ENCODE results near the gene ERCC4. TPM values are rescaled to one million over a fixed set of nuclear protein-coding genes. Genes with fewer than 3 reads are reported as not detected.
A peak's percentile ranks its signal among the peaks of the same experiment; 100 is the strongest.

Gene ERCC4
- total RNA-seq, 2 donors from 2014 or later, result 6.3 to 6.6 TPM

DNA sequence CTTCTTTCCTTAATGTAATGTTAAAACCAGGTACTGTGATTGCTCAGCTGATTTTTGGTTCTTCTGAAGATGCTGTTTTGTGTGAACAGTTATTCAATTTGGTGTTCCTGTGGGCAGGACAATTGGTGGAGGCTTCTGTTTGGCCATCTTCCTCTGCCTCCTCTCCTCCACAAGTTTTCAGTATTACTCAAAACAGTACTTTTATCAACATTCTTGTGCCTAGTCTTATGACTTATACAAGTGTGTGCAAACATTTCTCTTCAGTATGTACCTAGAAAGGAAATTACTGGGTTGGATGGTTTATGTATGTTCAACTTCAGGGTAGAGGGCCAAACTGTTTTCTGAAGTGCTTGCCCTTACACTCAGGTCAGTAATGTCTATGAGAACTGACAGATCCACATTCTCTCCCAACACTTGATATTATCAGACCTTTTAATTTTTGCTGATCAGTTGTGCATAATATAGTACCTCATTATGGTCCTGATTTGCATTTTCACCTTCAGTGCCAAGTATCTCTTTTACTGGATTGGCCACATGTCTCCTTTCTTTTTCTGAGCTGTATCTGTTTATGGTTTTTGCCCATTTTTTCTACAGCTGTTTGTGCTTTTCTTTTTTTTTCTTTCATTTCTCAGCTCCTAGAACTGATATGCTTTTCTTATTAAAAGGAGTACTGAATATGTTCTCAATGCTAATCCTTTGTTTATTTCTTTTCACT lies 50.9 kb downstream of the ERCC4 start:
- no peak for ATAC-seq

DNA sequence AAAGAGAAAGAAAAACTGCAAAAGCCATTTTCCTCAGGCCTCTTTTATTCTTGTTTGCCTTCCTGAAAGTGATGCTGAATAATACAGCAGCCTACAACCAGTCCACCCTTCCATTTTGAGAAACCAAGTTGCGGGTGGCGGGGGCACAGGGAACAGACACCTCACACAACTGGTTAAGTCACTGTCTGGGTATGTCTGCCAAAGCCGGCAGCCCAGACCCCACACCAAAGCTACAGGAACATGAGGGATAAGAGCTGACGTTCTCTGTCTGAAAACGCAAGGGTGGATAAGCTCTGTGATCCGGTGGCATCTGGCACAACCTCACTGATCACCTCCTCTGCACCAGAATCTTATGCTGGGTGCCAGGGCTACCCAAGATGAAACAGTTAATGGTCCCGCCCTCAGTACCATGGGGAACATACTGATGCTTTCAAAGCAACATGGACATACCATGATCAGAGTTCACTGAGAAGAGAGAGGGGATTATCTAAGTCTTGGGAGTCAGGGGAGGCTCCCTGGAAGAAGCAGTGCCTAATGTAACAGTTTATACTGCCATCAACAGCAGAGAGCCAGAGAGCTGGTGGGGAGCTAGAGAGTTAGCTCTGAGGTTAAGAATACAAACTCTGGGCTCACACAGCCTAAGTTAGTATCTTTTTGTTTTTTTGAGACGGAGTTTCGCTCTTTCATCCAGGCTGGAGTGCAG lies 53.5 kb downstream of the ERCC4 start:
- DNase-seq (no peak), ATAC-seq (no peak)

More for the DNA sequence above, 50.9 kb downstream of the ERCC4 start:
- DNase-seq, result no peak
- intact Hi-C loops (cut with DNase I, micrococcal nuclease), result no loop called here

DNA sequence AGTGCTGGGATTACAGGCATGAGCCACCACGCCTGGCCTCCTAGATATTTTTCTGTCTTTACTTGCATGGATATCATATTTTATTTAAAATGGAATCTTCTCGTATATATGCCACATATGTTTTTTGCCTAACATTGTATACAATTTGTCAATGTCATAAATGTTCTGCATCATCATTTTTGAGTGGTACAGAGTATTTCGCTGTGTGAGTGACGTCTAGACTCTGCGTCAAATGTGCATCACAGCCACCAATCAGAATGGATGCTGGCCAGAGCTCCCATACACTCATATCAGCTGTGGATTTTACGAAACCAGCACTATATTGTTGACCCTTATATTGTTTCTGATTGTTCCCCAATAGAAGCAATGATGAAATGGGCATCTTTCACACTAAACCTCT lies 57.2 kb downstream of the ERCC4 start:
- intact Hi-C loops (cut with DNase I, micrococcal nuclease), result no loop called here
- no peak for DNase-seq
- no peak for ATAC-seq

More for the DNA sequence above, 53.5 kb downstream of the ERCC4 start:
- intact Hi-C loops (cut with DNase I, micrococcal nuclease), result no loop called here

DNA sequence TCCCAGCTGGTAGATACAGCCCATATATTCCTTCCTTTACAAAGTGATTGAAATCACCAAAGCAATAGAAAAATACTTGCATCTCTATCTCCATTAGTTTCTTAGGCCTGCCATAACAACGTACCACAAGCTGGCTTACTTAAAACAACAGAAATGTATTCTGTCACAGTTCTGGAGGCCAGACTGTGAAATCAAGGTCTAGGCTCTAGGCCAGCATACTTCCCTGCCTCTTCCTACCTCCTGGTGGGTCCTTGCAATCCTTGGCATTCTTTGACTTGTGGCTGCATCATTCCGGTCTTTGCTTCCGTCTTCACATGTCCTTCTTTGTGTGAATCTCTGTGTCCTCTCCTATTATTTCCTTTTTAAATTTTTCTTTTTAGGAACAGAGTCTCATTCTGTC lies 62.5 kb downstream of the ERCC4 start:
- DNase-seq (no peak), ATAC-seq (no peak)
- intact Hi-C loops (cut with DNase I, micrococcal nuclease), result no loop called here

DNA sequence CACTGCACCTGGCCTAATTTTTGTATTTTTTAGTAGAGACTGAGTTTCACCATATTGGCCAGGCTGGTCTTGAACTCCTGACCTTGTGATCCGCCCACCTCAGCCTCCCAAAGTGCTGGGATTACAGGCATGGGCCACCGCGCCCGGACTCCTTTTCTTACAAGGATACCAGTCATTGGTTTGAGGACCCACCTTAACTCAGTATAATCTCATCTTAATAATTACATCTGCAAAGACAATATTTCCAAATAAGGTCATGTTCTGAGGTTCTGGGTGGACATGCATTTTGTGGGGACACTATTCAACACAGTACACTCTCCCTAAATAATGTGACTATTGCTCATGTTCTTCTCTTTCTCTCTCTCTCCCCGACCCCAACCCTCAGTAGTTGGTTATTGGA lies 63.7 kb downstream of the ERCC4 start:
- no peak for ATAC-seq
- DNase-seq, result no peak
- intact Hi-C loops (cut with DNase I, micrococcal nuclease), result no loop called here

DNA sequence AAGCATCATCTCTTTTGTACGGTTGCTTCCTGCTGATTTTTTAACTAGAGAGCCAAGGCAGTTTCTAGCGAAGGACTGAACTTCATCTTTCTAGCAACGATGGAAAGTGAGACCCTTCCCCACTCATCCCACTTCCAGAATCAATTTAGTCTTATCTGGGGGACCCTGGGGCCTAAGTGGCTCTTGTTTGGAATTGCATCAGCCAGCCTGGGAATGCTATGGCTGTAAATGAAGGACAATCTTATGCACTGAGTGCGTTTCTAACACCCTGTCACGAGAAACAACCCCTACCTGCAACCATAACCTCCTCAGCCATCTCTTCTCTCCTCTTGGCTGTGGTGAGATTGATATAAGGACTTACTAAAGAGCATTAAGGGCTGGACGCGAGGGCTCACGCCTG lies 64.8 kb downstream of the ERCC4 start:
- ATAC-seq (no peak), DNase-seq (no peak)
- intact Hi-C loops (cut with DNase I, micrococcal nuclease), result no loop called here

DNA sequence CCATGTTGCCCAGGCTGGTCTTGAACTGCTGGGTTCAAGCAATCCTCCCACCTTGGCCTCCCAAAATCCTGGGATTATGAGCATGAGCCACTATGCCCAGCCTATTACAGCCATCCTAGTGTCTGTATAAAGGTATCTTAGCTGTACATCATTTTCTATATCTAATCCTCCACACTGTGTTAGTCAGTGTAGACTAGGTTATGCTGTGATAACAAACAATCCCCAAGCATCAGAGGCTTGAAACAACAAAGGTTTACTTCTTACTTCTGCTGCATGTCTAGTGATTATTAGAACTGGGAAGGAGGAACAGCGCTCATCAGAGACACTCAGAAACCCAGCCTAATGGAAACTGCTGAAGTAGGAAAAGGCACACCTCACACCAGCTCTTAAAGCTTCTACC lies 68.1 kb downstream of the ERCC4 start:
- ATAC-seq (no peak), DNase-seq (no peak)
- intact Hi-C loops (cut with DNase I, micrococcal nuclease), result no loop called here

DNA sequence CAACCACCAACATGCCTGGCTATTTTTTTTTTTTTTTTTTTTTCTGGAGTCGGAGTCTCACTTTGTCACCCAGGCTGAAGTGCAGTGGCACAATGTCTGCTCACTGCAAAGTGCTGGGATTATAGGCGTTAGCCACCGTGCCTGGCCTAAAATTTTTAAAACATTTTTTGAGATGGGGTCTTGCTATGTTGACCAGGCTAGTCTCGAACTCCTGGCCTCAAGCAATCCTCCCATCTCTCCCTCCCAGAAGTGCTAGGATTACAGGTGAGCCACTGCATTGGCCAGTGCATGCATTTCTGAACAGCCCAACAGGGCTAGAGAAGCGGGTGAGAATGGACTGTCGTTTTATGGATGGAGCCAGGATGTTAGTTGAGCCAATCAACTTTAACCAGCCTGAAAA lies 72.4 kb downstream of the ERCC4 start:
- no peak for DNase-seq
- intact Hi-C loops (cut with DNase I, micrococcal nuclease), result no loop called here
- no peak for ATAC-seq

DNA sequence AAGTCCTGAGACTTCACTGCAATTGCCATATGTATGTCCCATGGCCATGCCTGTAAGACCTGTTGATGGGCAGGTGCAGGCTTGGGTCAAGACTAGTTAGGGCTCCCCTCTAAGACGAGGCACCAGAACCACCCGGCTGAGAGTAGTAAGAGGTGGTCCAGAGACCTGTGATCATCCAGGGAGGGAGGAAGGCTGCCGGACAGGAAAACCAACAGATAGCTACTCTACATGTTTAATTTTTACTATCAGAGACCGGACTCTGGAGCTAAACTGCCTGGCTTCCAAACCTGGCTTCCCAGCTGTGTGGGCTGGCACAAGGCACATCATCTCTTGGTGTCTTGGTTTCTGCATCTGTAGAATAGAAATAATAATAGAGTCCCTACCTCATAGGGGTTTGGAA lies 73.0 kb downstream of the ERCC4 start:
- ATAC-seq, result no peak
- intact Hi-C loops (cut with DNase I, micrococcal nuclease), result no loop called here
- DNase-seq, result no peak

DNA sequence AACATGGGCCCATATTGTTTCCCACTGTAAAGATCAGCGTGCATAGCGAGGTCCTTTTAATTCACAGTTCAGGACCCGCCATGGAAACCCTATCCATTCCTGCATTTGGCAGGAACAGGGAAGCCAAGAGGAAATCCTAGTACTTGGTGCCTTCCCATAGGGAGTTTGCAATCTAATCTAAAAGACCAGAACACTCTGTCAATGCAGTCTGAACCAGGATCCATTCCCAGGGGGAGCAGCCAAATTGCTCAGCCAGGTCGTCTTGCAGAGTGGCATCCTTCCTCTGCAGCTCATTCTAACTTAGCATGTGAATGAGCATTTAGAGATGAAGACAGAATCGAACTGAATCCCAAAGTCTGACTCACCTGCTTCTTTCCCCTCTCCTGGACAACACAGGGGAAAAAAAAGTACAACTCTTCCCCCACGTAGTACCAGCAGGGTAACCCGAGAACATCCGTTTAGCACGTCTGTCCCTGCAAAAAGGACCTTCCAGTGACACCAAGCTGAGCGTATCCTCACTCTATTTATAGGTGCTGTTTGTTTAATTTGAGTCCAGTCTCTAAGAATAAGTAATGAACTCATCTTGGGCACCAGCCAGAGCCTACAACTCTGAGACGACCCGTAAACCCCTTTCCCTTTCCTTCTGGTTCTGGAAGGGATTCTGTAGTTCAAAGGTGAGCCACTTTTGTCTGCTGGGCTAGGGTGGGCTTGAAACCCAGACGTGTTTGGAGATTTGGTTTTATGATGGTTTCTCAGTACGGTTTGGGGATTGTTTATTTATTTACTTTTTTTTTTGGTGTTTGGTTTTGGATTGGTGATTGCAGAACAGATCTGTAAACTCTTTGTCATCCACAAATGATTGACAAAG lies 74.5 kb downstream of the ERCC4 start:
- intact Hi-C loops (cut with DNase I, micrococcal nuclease), result no loop called here
- no peak for DNase-seq

DNA sequence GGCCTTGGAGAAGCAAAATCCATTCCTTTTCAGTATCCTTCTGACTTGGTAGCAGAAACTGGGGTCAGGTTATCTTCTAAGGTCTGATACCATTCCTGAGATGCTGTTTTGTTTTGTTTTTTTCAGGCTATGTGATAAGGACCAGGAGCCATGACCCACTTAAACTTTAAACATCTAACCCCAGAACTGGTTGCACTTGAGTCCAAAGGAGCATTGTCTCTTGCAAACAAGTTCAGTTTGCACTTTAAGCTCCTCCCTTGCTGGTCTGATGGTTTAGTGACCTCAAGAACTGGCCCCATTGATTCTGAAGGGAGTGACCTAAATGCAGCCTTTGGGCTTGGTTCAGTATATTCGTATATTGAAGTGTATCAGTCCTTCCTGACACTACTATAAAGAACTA lies 75.2 kb downstream of the ERCC4 start:
- ATAC-seq, result no peak
- intact Hi-C loops (cut with DNase I, micrococcal nuclease), result no loop called here
- DNase-seq, result no peak

More for the DNA sequence above, 74.5 kb downstream of the ERCC4 start:
- no peak for ATAC-seq

DNA sequence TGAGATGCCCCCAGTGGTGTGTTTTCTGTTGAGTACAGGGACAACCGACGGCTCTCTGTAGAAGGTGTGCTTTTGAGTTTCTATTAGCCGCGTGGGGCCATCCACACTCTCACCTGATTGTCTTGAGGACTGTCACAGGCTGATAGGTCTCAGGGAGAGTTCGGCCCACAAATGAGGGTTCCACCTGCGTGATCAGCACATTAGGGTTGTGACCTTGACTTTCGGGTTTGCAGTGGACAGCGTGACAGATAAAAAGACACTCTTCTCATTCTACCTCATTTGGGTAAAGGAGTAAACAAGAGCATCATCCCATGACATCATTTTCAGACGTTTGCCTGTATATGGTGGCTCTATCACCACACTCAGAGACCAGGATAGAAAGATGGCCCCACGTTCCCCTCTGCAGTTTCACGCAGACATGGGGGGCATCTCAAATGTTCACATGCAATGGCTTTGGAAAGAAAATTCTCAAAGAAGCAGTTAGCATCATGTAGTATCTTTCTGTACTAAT lies 76.9 kb downstream of the ERCC4 start:
- DNase-seq (no peak), ATAC-seq (no peak)
- intact Hi-C loops (cut with DNase I, micrococcal nuclease), result no loop called here

DNA sequence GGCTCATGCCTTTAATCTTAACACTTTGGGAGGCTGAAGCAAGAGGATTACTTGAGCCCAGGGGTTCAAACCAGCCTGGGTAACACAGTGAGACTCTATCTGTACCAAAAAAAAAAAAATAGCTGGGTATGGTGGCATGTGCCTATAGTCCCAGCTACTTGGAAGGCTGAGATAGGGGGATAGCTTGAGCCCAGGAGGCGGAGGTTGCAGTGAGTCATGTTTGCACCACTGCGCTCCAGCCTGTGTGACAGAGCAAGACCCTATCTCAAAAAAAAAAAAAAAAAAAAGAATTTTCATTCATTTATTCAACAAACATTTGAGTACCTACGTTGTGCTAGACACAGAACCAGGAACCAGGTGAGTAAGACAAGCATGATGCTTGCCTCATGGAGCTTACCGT lies 77.6 kb downstream of the ERCC4 start:
- peak; percentile 18 for ATAC-seq
- intact Hi-C loops (cut with DNase I, micrococcal nuclease), result no loop called here
- DNase-seq, result no peak

DNA sequence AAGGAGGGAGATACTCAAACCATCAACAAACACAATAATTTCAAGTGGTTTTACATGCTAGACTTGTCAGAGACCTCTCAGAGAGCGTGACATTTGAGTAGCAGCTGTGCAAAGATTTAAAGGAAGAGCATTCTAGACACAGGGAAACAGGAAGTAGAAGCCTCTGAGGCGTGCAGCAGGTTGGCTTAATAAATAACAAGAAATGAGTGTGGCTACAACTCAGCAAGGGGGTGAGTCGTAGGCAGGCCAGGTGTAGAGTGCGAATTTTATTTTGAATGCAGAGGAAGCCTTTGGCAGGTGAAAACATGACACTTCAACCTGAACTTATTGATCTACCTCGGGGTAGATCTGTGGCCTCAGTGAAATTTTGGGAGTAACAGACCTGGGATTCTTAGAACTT lies 78.0 kb downstream of the ERCC4 start:
- intact Hi-C loops (cut with DNase I, micrococcal nuclease), result no loop called here
- DNase-seq (peak; percentile 21 to 38), ATAC-seq (peak; percentile 98)

DNA sequence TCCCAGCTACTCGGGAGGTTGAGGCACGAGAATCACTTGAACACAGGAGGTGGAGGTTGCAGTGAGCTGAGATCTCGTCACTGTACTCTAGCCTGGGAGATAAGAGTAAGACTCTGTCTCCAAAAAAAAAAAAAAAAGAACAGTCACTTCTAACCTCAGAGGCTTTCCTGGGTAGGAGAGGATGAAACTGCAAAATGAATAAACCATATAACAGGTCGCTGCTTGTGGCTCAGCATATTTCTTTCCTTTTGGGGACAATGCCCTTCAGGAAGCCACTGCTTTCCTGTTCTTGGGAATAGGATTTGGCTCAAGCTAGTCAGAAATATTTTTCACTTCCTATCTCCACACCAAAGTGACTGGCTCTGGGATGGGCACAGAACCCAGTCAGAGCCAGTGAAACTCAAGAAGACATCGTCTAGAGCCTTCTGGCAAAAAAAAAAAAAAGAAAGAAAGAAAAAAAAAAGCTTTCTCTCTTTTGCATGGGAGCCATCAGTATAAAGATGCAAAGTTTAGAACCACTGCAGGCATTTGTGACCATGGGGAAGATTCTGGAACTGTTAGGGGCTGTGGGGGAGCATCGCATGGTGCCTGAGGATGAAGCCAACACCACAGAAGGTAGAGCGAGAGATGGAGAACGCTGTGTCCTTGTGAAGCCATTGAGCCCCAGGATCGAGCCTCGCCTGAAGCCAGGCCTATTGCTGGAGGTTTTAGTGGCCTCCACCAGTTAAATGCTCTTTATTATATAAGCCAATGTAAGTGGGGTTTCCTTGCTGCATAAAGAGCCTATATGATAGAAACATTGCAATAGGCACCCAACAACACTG lies 79.3 kb downstream of the ERCC4 start:
- intact Hi-C loops (cut with DNase I, micrococcal nuclease), result no loop called here
- ATAC-seq, result no peak
- DNase-seq, result no peak

DNA sequence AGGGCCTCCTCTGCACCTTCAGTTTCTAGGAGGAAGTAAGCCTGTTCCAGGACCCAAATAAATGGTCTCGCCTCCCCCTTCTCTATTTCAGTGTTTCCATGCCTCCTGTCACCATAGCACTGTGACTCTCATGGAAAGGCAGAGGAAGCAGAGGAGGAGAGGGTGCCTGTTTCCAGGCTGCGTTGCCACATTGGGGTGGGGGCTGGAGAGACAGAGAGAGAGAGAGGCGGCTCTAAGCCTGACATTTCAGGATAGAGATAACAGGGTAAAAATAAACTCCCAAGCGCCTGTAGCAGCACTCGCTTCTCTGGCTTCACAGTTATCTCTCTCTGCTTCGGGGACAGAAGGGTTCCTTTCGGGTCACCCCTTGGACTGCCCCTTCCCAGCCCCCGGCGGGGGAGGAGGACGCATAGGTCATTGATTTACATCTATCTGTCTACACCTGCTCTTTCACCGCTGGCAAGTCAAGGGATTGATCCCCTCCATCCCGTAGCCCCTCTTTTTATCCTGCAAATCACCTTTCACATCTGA lies 80.0 kb downstream of the ERCC4 start:
- intact Hi-C loops (cut with DNase I, micrococcal nuclease), result no loop called here
- ATAC-seq, result no peak
- no peak for DNase-seq

DNA sequence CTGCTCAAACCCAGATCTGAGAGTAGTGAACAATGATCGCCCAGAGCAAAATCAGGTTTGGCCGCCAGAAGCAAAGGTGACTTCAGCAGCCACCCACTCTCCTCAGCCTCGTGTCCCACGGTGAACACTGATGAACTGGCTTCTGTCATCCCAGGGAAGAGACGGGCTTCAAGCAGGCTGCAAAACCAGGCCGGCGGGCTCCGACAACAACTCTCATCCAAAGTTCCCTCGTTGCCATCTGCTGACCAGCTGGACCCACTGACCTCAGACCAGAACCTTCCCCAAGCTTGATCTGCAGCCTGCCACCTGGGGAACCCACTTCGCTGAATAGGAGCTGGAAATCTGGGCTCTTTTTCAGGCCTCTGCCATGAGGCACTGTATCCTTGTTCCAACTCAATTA lies 81.6 kb downstream of the ERCC4 start:
- intact Hi-C loops (cut with DNase I, micrococcal nuclease), result no loop called here
- DNase-seq (no peak), ATAC-seq (no peak)
